ENCODE data around the gene DYNLRB2. TPM values are rescaled to one million over a fixed set of nuclear protein-coding genes. Genes with fewer than 3 reads are reported as not detected.

The DYNLRB2 gene
- total RNA-seq, 1 experiment from 2014 or later: not detected

DNA sequence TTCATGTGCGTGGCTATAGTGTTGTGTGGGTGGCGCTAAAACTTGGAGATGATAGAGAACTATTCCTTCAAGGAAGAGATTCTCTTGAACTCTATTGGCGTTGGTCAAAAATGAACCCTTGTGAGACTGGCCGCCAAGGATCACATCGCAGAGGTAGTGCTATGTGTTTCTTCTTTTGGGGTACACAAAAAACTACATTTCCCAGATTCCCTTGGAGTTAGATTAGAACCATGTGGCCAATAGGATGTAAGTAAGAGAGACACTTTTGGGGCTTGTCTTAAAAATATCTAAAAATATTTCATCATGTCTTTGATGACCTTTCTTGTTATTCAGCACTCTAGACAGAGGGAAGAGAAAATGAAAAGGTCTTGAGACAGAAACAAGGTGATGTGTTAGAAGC is 25.4 kb upstream of the DYNLRB2 start:
- Histone ChIP-seq H2AFZ (ENCODE audit: low read length) (no peak overlapping the region), H4K20me1 (ENCODE audit: insufficient read depth, low read depth, low read length) (no peaks in the 10 kb centered on the region), H3K79me2 (ENCODE audit: low read length) (no peaks in the 10 kb centered on the region), H3K4me1 (ENCODE audit: low read length) (no peaks in the 10 kb centered on the region), H3K27me3 (ENCODE audit: low read length) (no peaks in the 10 kb centered on the region), H3K9ac (ENCODE audit: low read length) (no peak overlapping the region), H3K27ac (ENCODE audit: low read length) (no peak overlapping the region), H3K36me3 (ENCODE audit: insufficient read depth, low read length) (no peaks in the 10 kb centered on the region), H3K9me2 (replicated peaks; ENCODE audit: insufficient read depth, low read length) (no peaks in the 10 kb centered on the region), H3K4me3 (ENCODE audit: low read length) (no peak overlapping the region), H3K4me2 (ENCODE audit: low read depth, low read length, poor library complexity, severe bottlenecking) (no peak overlapping the region), H3K9me3 (ENCODE audit: low read length) (no peaks in the 10 kb centered on the region)
- no peak for DNase-seq

- Histone ChIP-seq H3K9me3 (ENCODE audit: low read length) (no peaks in the 10 kb centered on the region), H3K4me3 (ENCODE audit: low read length) (no peak overlapping the region), H2AFZ (ENCODE audit: low read length) (no peak overlapping the region), H3K27me3 (ENCODE audit: low read length) (no peaks in the 10 kb centered on the region), H3K9ac (ENCODE audit: low read length) (no peak overlapping the region), H3K27ac (ENCODE audit: low read length) (no peak overlapping the region), H3K4me1 (ENCODE audit: low read length) (no peaks in the 10 kb centered on the region), H3K9me2 (replicated peaks; ENCODE audit: insufficient read depth, low read length) (no peaks in the 10 kb centered on the region), H3K79me2 (ENCODE audit: low read length) (no peaks in the 10 kb centered on the region), H3K4me2 (ENCODE audit: low read depth, low read length, poor library complexity, severe bottlenecking) (no peak overlapping the region), H3K36me3 (ENCODE audit: insufficient read depth, low read length) (no peaks in the 10 kb centered on the region), H4K20me1 (ENCODE audit: insufficient read depth, low read depth, low read length) (no peaks in the 10 kb centered on the region)
- DNase-seq: no peak
Measured at GRCh38 chr16:80517846-80518245, 22.9 kb upstream of the DYNLRB2 start.

DNA sequence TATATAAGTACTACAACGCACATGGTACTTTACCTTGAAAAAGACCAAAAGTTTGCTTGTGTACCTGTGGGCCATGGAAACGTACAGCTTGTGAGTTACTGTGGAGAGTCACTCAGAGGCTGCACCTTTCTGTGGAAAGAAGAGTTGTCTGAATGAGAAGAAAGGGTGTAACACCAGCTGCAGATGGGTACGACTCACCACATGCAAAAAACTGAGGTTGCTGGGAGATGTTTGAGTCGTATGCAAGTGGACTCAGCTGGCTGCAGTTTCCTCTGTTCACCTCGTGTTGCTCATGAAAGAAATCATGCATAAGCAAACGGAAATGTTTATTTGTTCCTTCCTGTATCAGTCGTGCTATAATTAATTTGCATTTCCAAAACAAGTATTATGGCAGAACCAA is 22.4 kb upstream of the DYNLRB2 start:
- Histone ChIP-seq H3K4me1 (ENCODE audit: low read length) (no peaks in the 10 kb centered on the region), H3K9ac (ENCODE audit: low read length) (no peak overlapping the region), H2AFZ (ENCODE audit: low read length) (no peak overlapping the region), H3K9me2 (replicated peaks; ENCODE audit: insufficient read depth, low read length) (no peaks in the 10 kb centered on the region), H3K79me2 (ENCODE audit: low read length) (no peaks in the 10 kb centered on the region), H3K36me3 (ENCODE audit: insufficient read depth, low read length) (no peaks in the 10 kb centered on the region), H4K20me1 (ENCODE audit: insufficient read depth, low read depth, low read length) (no peaks in the 10 kb centered on the region), H3K27me3 (ENCODE audit: low read length) (no peaks in the 10 kb centered on the region), H3K4me2 (ENCODE audit: low read depth, low read length, poor library complexity, severe bottlenecking) (no peak overlapping the region), H3K9me3 (ENCODE audit: low read length) (no peaks in the 10 kb centered on the region), H3K4me3 (ENCODE audit: low read length) (no peak overlapping the region), H3K27ac (ENCODE audit: low read length) (no peak overlapping the region)
- DNase-seq: no peak

DNA sequence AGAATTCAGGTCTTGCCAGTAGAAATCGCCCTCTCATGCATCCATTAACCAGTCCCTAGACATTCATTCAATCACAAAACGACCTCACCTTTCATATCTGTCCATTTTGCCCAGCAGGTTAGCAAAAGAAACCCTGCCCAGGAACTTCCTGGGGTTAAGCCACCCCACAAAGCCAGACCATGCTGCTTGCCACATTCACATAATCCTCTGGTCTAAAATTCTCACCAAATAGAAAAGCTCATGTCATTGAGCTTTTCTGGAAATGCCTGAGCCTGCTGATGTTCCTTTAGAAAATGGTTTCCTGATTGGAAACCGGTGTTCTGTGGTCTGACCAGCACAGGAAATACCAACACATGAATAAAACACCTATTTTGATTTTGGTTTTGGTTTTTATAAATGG is 21.6 kb upstream of the DYNLRB2 start:
- Histone ChIP-seq H3K9ac (ENCODE audit: low read length) (no peak overlapping the region), H3K9me2 (replicated peaks; ENCODE audit: insufficient read depth, low read length) (no peaks in the 10 kb centered on the region), H3K36me3 (ENCODE audit: insufficient read depth, low read length) (no peaks in the 10 kb centered on the region), H2AFZ (ENCODE audit: low read length) (no peak overlapping the region), H3K9me3 (ENCODE audit: low read length) (no peaks in the 10 kb centered on the region), H4K20me1 (ENCODE audit: insufficient read depth, low read depth, low read length) (no peaks in the 10 kb centered on the region), H3K4me3 (ENCODE audit: low read length) (no peak overlapping the region), H3K4me2 (ENCODE audit: low read depth, low read length, poor library complexity, severe bottlenecking) (no peak overlapping the region), H3K27me3 (ENCODE audit: low read length) (no peaks in the 10 kb centered on the region), H3K4me1 (ENCODE audit: low read length) (no peaks in the 10 kb centered on the region), H3K27ac (ENCODE audit: low read length) (no peak overlapping the region), H3K79me2 (ENCODE audit: low read length) (no peaks in the 10 kb centered on the region)
- DNase-seq: no peak

DNA sequence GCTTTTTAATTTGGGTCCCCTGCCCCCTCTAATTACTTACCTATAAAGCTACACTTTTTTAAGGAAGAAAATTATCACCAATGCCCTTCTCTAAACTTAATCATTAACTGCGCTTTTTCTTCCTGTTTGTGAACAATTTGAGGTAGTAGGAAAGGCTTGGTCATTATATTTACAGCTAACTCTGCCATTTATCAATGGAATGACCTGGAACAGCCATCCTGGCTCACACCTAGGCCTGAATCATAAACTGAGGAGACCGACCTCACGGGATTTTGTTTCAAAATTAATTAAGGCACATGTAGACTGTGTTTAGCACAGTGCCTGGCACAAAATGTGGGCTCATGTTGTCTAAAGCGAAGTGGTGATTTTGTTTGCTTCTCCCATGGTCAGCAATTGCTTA is 15.4 kb upstream of the DYNLRB2 start:
- Histone ChIP-seq H4K20me1 (ENCODE audit: insufficient read depth, low read depth, low read length) (no peaks in the 10 kb centered on the region), H3K4me2 (ENCODE audit: low read depth, low read length, poor library complexity, severe bottlenecking) (no peak overlapping the region), H3K36me3 (ENCODE audit: insufficient read depth, low read length) (no peaks in the 10 kb centered on the region), H2AFZ (ENCODE audit: low read length) (no peak overlapping the region), H3K4me1 (ENCODE audit: low read length) (no peaks in the 10 kb centered on the region), H3K4me3 (ENCODE audit: low read length) (no peak overlapping the region), H3K79me2 (ENCODE audit: low read length) (no peaks in the 10 kb centered on the region), H3K9ac (ENCODE audit: low read length) (no peak overlapping the region), H3K27ac (ENCODE audit: low read length) (no peak overlapping the region), H3K27me3 (ENCODE audit: low read length) (no peaks in the 10 kb centered on the region), H3K9me2 (replicated peaks; ENCODE audit: insufficient read depth, low read length) (no peaks in the 10 kb centered on the region), H3K9me3 (ENCODE audit: low read length) (no peaks in the 10 kb centered on the region)
- no peak for DNase-seq

- Histone ChIP-seq H2AFZ (ENCODE audit: low read length) (no peak overlapping the region), H3K4me2 (ENCODE audit: low read depth, low read length, poor library complexity, severe bottlenecking) (no peak overlapping the region), H3K4me1 (ENCODE audit: low read length) (no peaks in the 10 kb centered on the region), H4K20me1 (ENCODE audit: insufficient read depth, low read depth, low read length) (no peaks in the 10 kb centered on the region), H3K9me2 (replicated peaks; ENCODE audit: insufficient read depth, low read length) (no peaks in the 10 kb centered on the region), H3K9ac (ENCODE audit: low read length) (no peak overlapping the region), H3K79me2 (ENCODE audit: low read length) (no peaks in the 10 kb centered on the region), H3K9me3 (ENCODE audit: low read length) (no peaks in the 10 kb centered on the region), H3K27ac (ENCODE audit: low read length) (no peak overlapping the region), H3K36me3 (ENCODE audit: insufficient read depth, low read length) (no peaks in the 10 kb centered on the region), H3K4me3 (ENCODE audit: low read length) (no peak overlapping the region), H3K27me3 (ENCODE audit: low read length) (no peaks in the 10 kb centered on the region)
- DNase-seq: peak; percentile 86
Measured at GRCh38 chr16:80526418-80527061, 14.3 kb upstream of the DYNLRB2 start.

DNA sequence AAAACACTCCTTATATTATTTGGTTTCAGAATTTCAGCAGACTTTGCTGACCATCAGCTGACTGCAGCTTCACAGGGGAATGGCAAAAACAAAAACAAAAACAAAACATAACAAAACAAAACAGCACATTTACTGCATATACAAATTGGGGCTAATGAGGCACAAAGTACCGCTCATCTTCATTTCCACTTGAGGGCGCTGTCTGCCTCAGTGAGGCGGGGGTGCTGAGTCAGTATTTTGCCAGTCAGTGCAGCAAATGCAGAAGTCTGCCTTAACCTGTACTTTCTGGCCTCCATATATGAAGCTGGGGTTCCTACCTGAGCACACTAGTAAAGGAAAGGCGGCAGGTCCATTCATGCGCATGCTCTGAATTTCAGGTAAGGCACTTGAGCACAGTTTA is 13.5 kb upstream of the DYNLRB2 start:
- Histone ChIP-seq H3K27ac (ENCODE audit: low read length) (no peak overlapping the region), H2AFZ (ENCODE audit: low read length) (no peak overlapping the region), H3K4me2 (ENCODE audit: low read depth, low read length, poor library complexity, severe bottlenecking) (no peak overlapping the region)

DNA sequence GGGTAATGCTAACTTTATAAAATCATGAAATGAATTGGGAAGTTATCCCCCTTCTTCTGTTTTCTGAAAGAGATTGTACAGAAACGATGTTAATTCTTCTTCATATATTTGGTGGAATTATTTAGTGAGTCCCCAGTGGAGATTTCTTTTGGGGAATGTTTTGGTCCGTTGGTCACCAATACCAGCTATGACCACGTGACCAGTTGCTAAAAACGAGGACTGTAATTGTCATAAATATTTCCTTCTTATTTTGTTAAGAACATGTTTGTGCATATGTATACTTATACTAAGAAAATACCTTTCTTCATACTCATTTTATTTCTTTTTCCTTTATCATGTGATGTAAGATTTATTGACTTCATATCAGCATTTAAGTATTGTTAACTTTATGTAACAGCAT is 10.3 kb upstream of the DYNLRB2 start:
- Histone ChIP-seq H3K9ac (ENCODE audit: low read length) (no peak overlapping the region), H4K20me1 (ENCODE audit: insufficient read depth, low read depth, low read length) (no peaks in the 10 kb centered on the region), H3K4me2 (ENCODE audit: low read depth, low read length, poor library complexity, severe bottlenecking) (no peak overlapping the region), H3K9me3 (ENCODE audit: low read length) (no peaks in the 10 kb centered on the region), H3K27me3 (ENCODE audit: low read length) (no peaks in the 10 kb centered on the region), H3K27ac (ENCODE audit: low read length) (no peak overlapping the region), H3K36me3 (ENCODE audit: insufficient read depth, low read length) (no peaks in the 10 kb centered on the region), H3K79me2 (ENCODE audit: low read length) (no peaks in the 10 kb centered on the region), H3K4me1 (ENCODE audit: low read length) (no peaks in the 10 kb centered on the region), H3K9me2 (replicated peaks; ENCODE audit: insufficient read depth, low read length) (no peaks in the 10 kb centered on the region), H3K4me3 (ENCODE audit: low read length) (no peak overlapping the region), H2AFZ (ENCODE audit: low read length) (no peak overlapping the region)
- no peak for DNase-seq

More for the DNA sequence above, 13.5 kb upstream of the DYNLRB2 start:
- Histone ChIP-seq H3K9ac (ENCODE audit: low read length) (no peak overlapping the region), H3K27me3 (ENCODE audit: low read length) (no peaks in the 10 kb centered on the region), H3K79me2 (ENCODE audit: low read length) (no peaks in the 10 kb centered on the region), H3K36me3 (ENCODE audit: insufficient read depth, low read length) (no peaks in the 10 kb centered on the region), H3K4me1 (ENCODE audit: low read length) (no peaks in the 10 kb centered on the region), H3K9me2 (replicated peaks; ENCODE audit: insufficient read depth, low read length) (no peaks in the 10 kb centered on the region), H4K20me1 (ENCODE audit: insufficient read depth, low read depth, low read length) (no peaks in the 10 kb centered on the region), H3K4me3 (ENCODE audit: low read length) (no peak overlapping the region), H3K9me3 (ENCODE audit: low read length) (no peaks in the 10 kb centered on the region)
- peak; percentile 83 for DNase-seq

GRCh38 chr16:80536238-80536637 is 4.6 kb upstream of the DYNLRB2 start:
- no peak overlapping the region for H3K4me2 ChIP-seq (ENCODE audit: low read depth, low read length, poor library complexity, severe bottlenecking)
- H3K9ac ChIP-seq (ENCODE audit: low read length): no peak overlapping the region
- no peaks in the 10 kb centered on the region for H3K9me2 ChIP-seq (replicated peaks; ENCODE audit: insufficient read depth, low read length)
- H3K4me1 ChIP-seq (ENCODE audit: low read length): peaks cover 7% of the 10 kb centered on the region
- H2AFZ ChIP-seq (ENCODE audit: low read length): no peak overlapping the region
- H4K20me1 ChIP-seq (ENCODE audit: insufficient read depth, low read depth, low read length): no peaks in the 10 kb centered on the region
- H3K79me2 ChIP-seq (ENCODE audit: low read length): no peaks in the 10 kb centered on the region
- H3K27ac ChIP-seq (ENCODE audit: low read length): no peak overlapping the region
- no peak overlapping the region for H3K4me3 ChIP-seq (ENCODE audit: low read length)
- no peaks in the 10 kb centered on the region for H3K27me3 ChIP-seq (ENCODE audit: low read length)
- no peaks in the 10 kb centered on the region for H3K9me3 ChIP-seq (ENCODE audit: low read length)
- no peak for DNase-seq
- no peaks in the 10 kb centered on the region for H3K36me3 ChIP-seq (ENCODE audit: insufficient read depth, low read length)

Measured in Karpas-422 (cell line).